Neutrophil (primary cell): ENCODE measurements around the gene NR3C2.

Source experiments
- H3K27ac ChIP-seq: fragments of 200-600 bp; sonication (generic); 2 replicates; pipeline ENCODE4 v1.5.1; 2016; ENCODE audit warnings: mild to moderate bottlenecking, moderate library complexity
- H3K27me3 ChIP-seq: fragments of 200-600 bp; sonication (generic); 2 replicates; pipeline ENCODE4 v1.6.0; 2016; ENCODE audit warnings: mild to moderate bottlenecking
- H3K36me3 ChIP-seq: fragments of 200-600 bp; sonication (generic); 2 replicates; pipeline ENCODE4 v1.5.1; 2017
- H3K4me1 ChIP-seq, 2 experiments: fragments of 200-600 bp in 1 of 2; sonication (generic) in 1 of 2; 1 replicate in 1 of 2; 2 replicates in 1 of 2; pipeline versions ENCODE4 v1.5.1 to v1.6.1; 2013 to 2016; ENCODE audit warnings: low read depth in 1 of 2, low read length in 1 of 2, mild to moderate bottlenecking in 1 of 2, moderate library complexity in 1 of 2; ENCODE audit not compliant: control insufficient read depth in 1 of 2, insufficient read depth in 1 of 2
- H3K4me3 ChIP-seq, 2 experiments: fragments of 200-600 bp in 1 of 2; sonication (generic) in 1 of 2; 1 replicate in 1 of 2; 2 replicates in 1 of 2; pipeline ENCODE4 v1.5.1; 2013 to 2016; ENCODE audit warnings: low read depth in 1 of 2, low read length in 1 of 2, mild to moderate bottlenecking in 1 of 2, moderate library complexity in 1 of 2
- H3K9me3 ChIP-seq: fragments of 200-600 bp; sonication (generic); 2 replicates; pipeline ENCODE4 v1.5.1; 2016
- CTCF ChIP-seq: fragments of 200-600 bp; sonication (generic); IDR thresholded peaks from 2 replicates; pipeline ENCODE4 v1.5.1; 2016; ENCODE audit warnings: antibody characterized with exemption

Gene NR3C2

GRCh38 chr4:148069086-148069894 is 372.9 kb downstream of the NR3C2 start:
- Histone ChIP-seq H3K27me3 (no peaks in the 10 kb centered on the region), H3K9me3 (no peaks in the 10 kb centered on the region), H3K27ac (no peak overlapping the region), H3K4me3 (no peak overlapping the region), H3K36me3 (no peaks in the 10 kb centered on the region), H3K4me1 (no peaks in the 10 kb centered on the region)
- no peak for TF ChIP-seq CTCF

- no peak overlapping the region for H3K4me3 ChIP-seq
- H3K9me3 ChIP-seq = no peaks in the 10 kb centered on the region
- no peaks in the 10 kb centered on the region for H3K4me1 ChIP-seq
- no peak overlapping the region for H3K27ac ChIP-seq
- TF ChIP-seq CTCF = no peak
- H3K27me3 ChIP-seq = no peaks in the 10 kb centered on the region
- no peaks in the 10 kb centered on the region for H3K36me3 ChIP-seq
Observed at GRCh38 chr4:148068065-148068911, 373.9 kb downstream of the NR3C2 start.

- Histone ChIP-seq H3K4me3 (no peak overlapping the region), H3K27me3 (no peaks in the 10 kb centered on the region), H3K36me3 (no peaks in the 10 kb centered on the region), H3K9me3 (no peaks in the 10 kb centered on the region), H3K27ac (no peak overlapping the region), H3K4me1 (no peaks in the 10 kb centered on the region)
- TF ChIP-seq CTCF = no peak
Observed at GRCh38 chr4:148067301-148067916, 374.8 kb downstream of the NR3C2 start.

GRCh38 chr4:148065075-148065474 is 377.1 kb downstream of the NR3C2 start:
- Histone ChIP-seq H3K4me3 (no peak overlapping the region), H3K27me3 (no peaks in the 10 kb centered on the region), H3K36me3 (no peaks in the 10 kb centered on the region), H3K9me3 (no peaks in the 10 kb centered on the region), H3K4me1 (no peaks in the 10 kb centered on the region), H3K27ac (no peak overlapping the region)
- TF ChIP-seq CTCF = no peak

- H3K27me3 ChIP-seq = no peaks in the 10 kb centered on the region
- H3K4me1 ChIP-seq = no peaks in the 10 kb centered on the region
- no peaks in the 10 kb centered on the region for H3K9me3 ChIP-seq
- H3K4me3 ChIP-seq = no peak overlapping the region
- H3K27ac ChIP-seq = no peak overlapping the region
- no peak for TF ChIP-seq CTCF
- no peaks in the 10 kb centered on the region for H3K36me3 ChIP-seq
Observed at GRCh38 chr4:148064451-148064850, 377.8 kb downstream of the NR3C2 start.
